DOHH2 (cell line): ENCODE data around the gene CELF3.

Experiments
- EZH2phosphoT487 ChIP-seq: fragments of 200-600 bp; sonication (generic); IDR thresholded peaks from 2 replicates; pipeline ENCODE4 v1.6.1; 2017; ENCODE audit warnings: borderline replicate concordance, mild to moderate bottlenecking, antibody characterized with exemption, low read length, moderate library complexity, mixed read lengths
- TF ChIP-seq, protein P1 (sequence below): fragments of 200-600 bp; sonication (generic); IDR thresholded peaks from one replicate; pipeline ENCODE4 v1.5.1; 2014; ENCODE audit warnings: antibody characterized with exemption, mild to moderate bottlenecking, low read depth, low read length; ENCODE audit not compliant: poor library complexity, severe bottlenecking

DNA sequence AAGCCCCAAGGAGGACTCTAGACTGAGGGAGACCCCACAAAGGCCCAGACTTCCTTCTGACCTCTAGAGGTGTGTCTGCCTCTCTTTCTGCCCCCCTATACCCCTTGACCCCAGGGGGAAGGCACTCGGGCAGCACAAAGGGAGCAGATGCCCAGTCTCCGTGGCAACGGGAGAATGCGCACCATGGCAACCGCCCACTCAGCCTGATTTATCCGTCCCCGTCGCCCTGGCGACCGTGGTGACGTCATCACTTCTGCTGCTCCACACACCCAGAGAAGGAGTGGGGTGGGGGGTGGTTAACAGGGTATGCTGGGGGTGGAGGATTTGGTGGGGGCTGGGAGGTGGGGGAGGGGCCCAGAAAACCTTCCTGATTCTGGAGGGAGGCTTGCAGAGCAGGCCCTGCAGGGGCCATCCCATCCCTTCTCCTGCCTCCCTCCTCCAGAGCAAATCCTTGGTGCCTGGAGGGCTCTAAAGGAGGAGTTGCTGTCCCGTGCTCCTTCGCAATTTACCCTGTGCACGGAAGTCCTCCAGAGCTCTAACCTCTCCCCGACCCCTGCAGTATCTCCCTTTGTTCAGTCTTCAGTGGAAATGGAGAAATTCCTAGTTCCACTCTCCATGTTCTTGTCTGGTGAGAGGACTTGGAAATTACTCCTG lies 6.3 kb downstream of the CELF3 start:
- TF ChIP-seq, protein P1, sequence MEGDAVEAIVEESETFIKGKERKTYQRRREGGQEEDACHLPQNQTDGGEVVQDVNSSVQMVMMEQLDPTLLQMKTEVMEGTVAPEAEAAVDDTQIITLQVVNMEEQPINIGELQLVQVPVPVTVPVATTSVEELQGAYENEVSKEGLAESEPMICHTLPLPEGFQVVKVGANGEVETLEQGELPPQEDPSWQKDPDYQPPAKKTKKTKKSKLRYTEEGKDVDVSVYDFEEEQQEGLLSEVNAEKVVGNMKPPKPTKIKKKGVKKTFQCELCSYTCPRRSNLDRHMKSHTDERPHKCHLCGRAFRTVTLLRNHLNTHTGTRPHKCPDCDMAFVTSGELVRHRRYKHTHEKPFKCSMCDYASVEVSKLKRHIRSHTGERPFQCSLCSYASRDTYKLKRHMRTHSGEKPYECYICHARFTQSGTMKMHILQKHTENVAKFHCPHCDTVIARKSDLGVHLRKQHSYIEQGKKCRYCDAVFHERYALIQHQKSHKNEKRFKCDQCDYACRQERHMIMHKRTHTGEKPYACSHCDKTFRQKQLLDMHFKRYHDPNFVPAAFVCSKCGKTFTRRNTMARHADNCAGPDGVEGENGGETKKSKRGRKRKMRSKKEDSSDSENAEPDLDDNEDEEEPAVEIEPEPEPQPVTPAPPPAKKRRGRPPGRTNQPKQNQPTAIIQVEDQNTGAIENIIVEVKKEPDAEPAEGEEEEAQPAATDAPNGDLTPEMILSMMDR: no peak
- TF ChIP-seq EZH2phosphoT487: no peak
